ENCODE data around the gene BIRC6.
A peak's percentile ranks its signal among the peaks of the same experiment; 100 is the strongest.

Gene BIRC6

DNA sequence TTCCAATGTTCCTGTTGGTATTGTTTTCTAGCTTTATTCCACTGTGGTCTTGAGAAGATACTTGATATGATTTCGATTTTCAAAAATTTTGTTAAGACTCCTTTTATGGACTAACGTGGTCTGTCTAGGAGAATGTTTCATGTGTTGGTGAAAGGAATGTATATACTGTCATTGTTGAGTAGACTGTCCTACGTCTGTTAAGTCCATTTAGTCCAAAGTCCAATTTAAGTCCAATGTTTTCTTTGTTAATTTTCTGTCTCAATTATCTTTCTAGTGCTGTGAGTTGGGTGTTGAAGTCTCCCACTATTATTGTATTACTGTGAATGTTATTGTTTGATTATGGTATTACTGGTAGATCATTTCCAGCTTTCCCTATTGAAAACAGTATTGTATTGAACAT, 215.2 kb downstream of the BIRC6 start:
- Histone ChIP-seq H3K9ac (ENCODE audit: low read length) (no peak overlapping the region), H3K27ac (ENCODE audit: low read depth, low read length, poor library complexity, severe bottlenecking) (no peak overlapping the region)

DNA sequence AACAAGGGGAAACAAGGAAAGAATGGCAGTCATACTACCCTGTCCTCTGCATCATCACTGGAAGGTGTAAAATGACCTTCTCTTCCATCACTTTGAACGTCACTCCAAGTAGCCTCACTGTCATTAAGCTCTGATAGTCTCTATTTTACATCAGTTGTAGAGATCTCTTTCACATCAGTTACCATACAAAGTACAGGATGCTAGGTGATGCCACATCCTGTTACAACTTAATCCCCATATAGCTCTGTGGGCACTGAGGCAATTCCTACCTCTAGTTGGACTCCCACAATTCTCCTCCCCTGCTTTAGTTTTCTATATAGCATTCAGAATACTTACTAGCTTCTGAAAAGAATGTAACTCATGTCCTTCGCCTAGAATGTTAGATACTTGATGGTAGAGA, 215.9 kb downstream of the BIRC6 start:
- Histone ChIP-seq H4K20me1 (ENCODE audit: insufficient read depth, low read length) (no peaks in the 10 kb centered on the region), H3K79me2 (ENCODE audit: insufficient read depth, low read length) (no peaks in the 10 kb centered on the region; the same call in 1 of the 2 replicates), H3F3A (ENCODE audit: insufficient read depth, low read length) (no peaks in the 10 kb centered on the region), H3K4me3 (ENCODE audit: low read depth, low read length, poor library complexity, severe bottlenecking) (no peak overlapping the region), H3K4me1 (ENCODE audit: insufficient read depth, low read length, severe bottlenecking) (no peaks in the 10 kb centered on the region), H3K36me3 (ENCODE audit: insufficient read depth, low read length) (peaks cover 37% of the 10 kb centered on the region), H3K27me3 (ENCODE audit: insufficient read depth, low read length) (no peaks in the 10 kb centered on the region), H3K27ac (ENCODE audit: low read depth, low read length, poor library complexity, severe bottlenecking) (no peak overlapping the region), H3K9ac (ENCODE audit: low read length) (no peak overlapping the region), H3K9me3 (ENCODE audit: low read length) (no peaks in the 10 kb centered on the region), H3K9me2 (ENCODE audit: low read depth, low read length) (no peaks in the 10 kb centered on the region), H2AFZ (ENCODE audit: low read length) (no peak overlapping the region), H3K4me2 (ENCODE audit: low read length) (no peak overlapping the region)
- no peak for TF ChIP-seq EZH2 (IDR thresholded peaks at IDR 0.05; ENCODE audit: borderline replicate concordance, low read length)
- TF ChIP-seq, protein P1, sequence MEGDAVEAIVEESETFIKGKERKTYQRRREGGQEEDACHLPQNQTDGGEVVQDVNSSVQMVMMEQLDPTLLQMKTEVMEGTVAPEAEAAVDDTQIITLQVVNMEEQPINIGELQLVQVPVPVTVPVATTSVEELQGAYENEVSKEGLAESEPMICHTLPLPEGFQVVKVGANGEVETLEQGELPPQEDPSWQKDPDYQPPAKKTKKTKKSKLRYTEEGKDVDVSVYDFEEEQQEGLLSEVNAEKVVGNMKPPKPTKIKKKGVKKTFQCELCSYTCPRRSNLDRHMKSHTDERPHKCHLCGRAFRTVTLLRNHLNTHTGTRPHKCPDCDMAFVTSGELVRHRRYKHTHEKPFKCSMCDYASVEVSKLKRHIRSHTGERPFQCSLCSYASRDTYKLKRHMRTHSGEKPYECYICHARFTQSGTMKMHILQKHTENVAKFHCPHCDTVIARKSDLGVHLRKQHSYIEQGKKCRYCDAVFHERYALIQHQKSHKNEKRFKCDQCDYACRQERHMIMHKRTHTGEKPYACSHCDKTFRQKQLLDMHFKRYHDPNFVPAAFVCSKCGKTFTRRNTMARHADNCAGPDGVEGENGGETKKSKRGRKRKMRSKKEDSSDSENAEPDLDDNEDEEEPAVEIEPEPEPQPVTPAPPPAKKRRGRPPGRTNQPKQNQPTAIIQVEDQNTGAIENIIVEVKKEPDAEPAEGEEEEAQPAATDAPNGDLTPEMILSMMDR (IDR thresholded peaks at IDR 0.05; ENCODE audit: low read length) = no peak

More for the DNA sequence above, 215.2 kb downstream of the BIRC6 start:
- Histone ChIP-seq H3K79me2 (ENCODE audit: insufficient read depth, low read length) (no peaks in the 10 kb centered on the region; the same call in 1 of the 2 replicates), H3K4me1 (ENCODE audit: insufficient read depth, low read length, severe bottlenecking) (no peaks in the 10 kb centered on the region), H3K4me2 (ENCODE audit: low read length) (no peak overlapping the region), H2AFZ (ENCODE audit: low read length) (no peak overlapping the region), H3K27me3 (ENCODE audit: insufficient read depth, low read length) (no peaks in the 10 kb centered on the region), H3K9me3 (ENCODE audit: low read length) (no peaks in the 10 kb centered on the region), H3K9me2 (ENCODE audit: low read depth, low read length) (no peaks in the 10 kb centered on the region), H3F3A (ENCODE audit: insufficient read depth, low read length) (no peaks in the 10 kb centered on the region), H4K20me1 (ENCODE audit: insufficient read depth, low read length) (no peaks in the 10 kb centered on the region), H3K4me3 (ENCODE audit: low read depth, low read length, poor library complexity, severe bottlenecking) (no peak overlapping the region), H3K36me3 (ENCODE audit: insufficient read depth, low read length) (peaks cover 38% of the 10 kb centered on the region)
- TF ChIP-seq, protein P1 (IDR thresholded peaks at IDR 0.05; ENCODE audit: low read length) = no peak
- no peak for TF ChIP-seq EZH2 (IDR thresholded peaks at IDR 0.05; ENCODE audit: borderline replicate concordance, low read length)

DNA sequence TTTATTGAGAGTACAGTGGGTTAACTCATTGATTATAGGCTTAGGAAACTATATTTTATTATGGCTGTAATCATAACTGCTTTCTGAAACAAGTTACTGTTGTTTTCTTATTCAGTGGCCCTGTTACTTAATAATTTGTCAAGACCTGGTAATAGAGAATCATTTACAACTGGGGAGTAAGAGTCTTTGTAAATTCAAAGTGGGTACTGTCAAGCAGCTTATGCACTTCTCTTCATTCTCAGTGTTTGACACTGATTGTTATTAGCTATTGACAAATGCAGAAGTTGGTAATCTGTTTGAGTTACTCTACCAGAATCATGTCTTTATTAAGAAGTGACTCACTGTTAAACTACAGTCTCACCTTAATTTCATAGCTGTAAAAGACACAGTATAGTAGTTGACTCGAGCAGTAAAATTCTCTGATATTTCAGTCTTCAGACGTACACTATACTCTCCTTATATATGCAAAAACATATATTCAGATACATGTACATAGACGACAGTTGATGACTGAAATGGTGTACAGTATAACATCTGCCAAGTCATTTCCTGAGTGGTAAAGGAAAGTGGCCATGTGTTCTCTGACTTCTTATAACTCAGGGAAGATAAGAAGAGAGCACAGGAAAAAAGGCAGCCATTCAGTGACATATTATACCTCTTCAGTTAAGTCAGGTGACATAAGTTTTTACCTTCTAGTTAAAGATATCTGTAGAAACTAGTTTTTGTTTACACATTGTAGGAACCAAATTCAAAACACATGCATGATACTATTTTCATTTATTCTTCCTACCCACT, 235.0 kb downstream of the BIRC6 start:
- TF ChIP-seq, protein P1 (IDR thresholded peaks at IDR 0.05; ENCODE audit: low read length) = no peak
- TF ChIP-seq EZH2 (IDR thresholded peaks at IDR 0.05; ENCODE audit: borderline replicate concordance, low read length) = no peak
- Histone ChIP-seq H3K9me3 (ENCODE audit: low read length) (no peaks in the 10 kb centered on the region), H3K27me3 (ENCODE audit: insufficient read depth, low read length) (no peaks in the 10 kb centered on the region), H3K9me2 (ENCODE audit: low read depth, low read length) (no peaks in the 10 kb centered on the region), H3K4me1 (ENCODE audit: insufficient read depth, low read length, severe bottlenecking) (peaks cover 34% of the 10 kb centered on the region), H2AFZ (ENCODE audit: low read length) (no peak overlapping the region), H3K4me3 (ENCODE audit: low read depth, low read length, poor library complexity, severe bottlenecking) (no peak overlapping the region), H3K4me2 (ENCODE audit: low read length) (no peak overlapping the region), H4K20me1 (ENCODE audit: insufficient read depth, low read length) (no peaks in the 10 kb centered on the region), H3K27ac (ENCODE audit: low read depth, low read length, poor library complexity, severe bottlenecking) (peak overlapping the region; percentile 47), H3F3A (ENCODE audit: insufficient read depth, low read length) (peaks cover 6% of the 10 kb centered on the region; the same call in 1 of the 2 replicates), H3K9ac (ENCODE audit: low read length) (no peak overlapping the region), H3K36me3 (ENCODE audit: insufficient read depth, low read length) (peaks cover 18% of the 10 kb centered on the region; the same call in 1 of the 2 replicates), H3K79me2 (ENCODE audit: insufficient read depth, low read length) (no peaks in the 10 kb centered on the region)

Data from OCI-LY1 (cell line).